Right cardiac atrium (tissue), 5 donors: ENCODE data around the gene SLC35D1. TPM values are rescaled to one million over a fixed set of nuclear protein-coding genes. Genes with fewer than 3 reads are reported as not detected.

Experiments
- ATAC-seq, 2 donors: fragments of 200-7000 bp; cut with Tn5 transposase; one replicate each; pipeline versions ENCODE4 v1.8.0 to v1.9.1; 2020; ENCODE audit warnings: moderate library complexity in 2 of 2, mild to moderate bottlenecking in 1 of 2
- DNase-seq, 3 donors: peaks; one replicate each; pipeline ENCODE4 v3.0.0-alpha.2; 2020
- H3K27ac ChIP-seq: one replicate; pipeline ENCODE4 v1.5.1; 2013; ENCODE audit warnings: mild to moderate bottlenecking, low read length, control low read depth, moderate library complexity
- H3K27me3 ChIP-seq: one replicate; pipeline ENCODE4 v1.6.1; 2013; ENCODE audit not compliant: control insufficient read depth, insufficient read depth
- H3K4me1 ChIP-seq: one replicate; pipeline ENCODE4 v1.6.1; 2013; ENCODE audit warnings: low read length; ENCODE audit not compliant: control insufficient read depth, insufficient read depth
- H3K4me3 ChIP-seq: one replicate; pipeline ENCODE4 v1.5.1; 2013; ENCODE audit warnings: low read length, control low read depth
- H3K9me3 ChIP-seq: one replicate; pipeline ENCODE4 v1.6.1; 2013; ENCODE audit warnings: low read length; ENCODE audit not compliant: control insufficient read depth
- WGBS: extraction: QIAGEN DNeasy Blood & Tissue Kit; methylation state at CpG from one replicate; pipeline ENCODE4 v1.1.7; 2013; 5-methylcytosine and 5-hydroxymethylcytosine counted together
- intact Hi-C, 4 donors: fragments of 100-400 bp; cut with DNase I; formaldehyde crosslinking; loops; one replicate each; pipeline versions ENCODE4 v1.11.0 to v1.14.0; 2022 to 2023
- long read RNA-seq, 4 donors: library from polyadenylated mRNA; unstranded; transcript quantifications; one replicate each; pipeline ENCODE4 v2.0.0, GENCODE V29; 2020 to 2021
- polyA plus RNA-seq: library from polyadenylated mRNA; stranded (reverse); fragments of 200-250 nt; gene quantifications from one replicate; pipeline ENCODE4 v1.2.3, GENCODE V29; 2013
- total RNA-seq, 4 donors: library from RNA; stranded (reverse); fragmentation: NEBNext Ultra II Directional; extraction: Animal tissue kit (Norgen Biotek cat#: 25700); gene quantifications; one replicate each; pipeline ENCODE4 v1.2.1, GENCODE V29; 2021
- donor health status: healthy with polysubstance abuse.
- donor health status: DM: no; HTN: yes; CAD: no.
- donor health status: DM: no; HTN: no; CAD: no.
- donor health status: DM: no; HTN: yes; CAD: no; lungs with severe emphysema.
- donor health status: DM: yes; HTN: yes; CAD: no.

The SLC35D1 gene
- total RNA-seq (1 to 10 TPM; 3.2 to 4.6 (median 4.1) TPM), polyA plus RNA-seq (2.4 TPM)
- long read RNA-seq, donor 1, full-length matches to known transcripts: 2 of 5 reads
- long read RNA-seq, donor 1, partial matches to known transcripts: 0 of 5 reads
- long read RNA-seq, donor 1, other reads (novel, unspliced or antisense): 3 of 5 reads
- long read RNA-seq, donor 2: 0 reads
- long read RNA-seq, donor 3, full-length matches to known transcripts: 3 of 8 reads
- long read RNA-seq, donor 3, partial matches to known transcripts: 2 of 8 reads
- long read RNA-seq, donor 3, other reads (novel, unspliced or antisense): 3 of 8 reads
- long read RNA-seq, donor 4: 0 reads

DNA sequence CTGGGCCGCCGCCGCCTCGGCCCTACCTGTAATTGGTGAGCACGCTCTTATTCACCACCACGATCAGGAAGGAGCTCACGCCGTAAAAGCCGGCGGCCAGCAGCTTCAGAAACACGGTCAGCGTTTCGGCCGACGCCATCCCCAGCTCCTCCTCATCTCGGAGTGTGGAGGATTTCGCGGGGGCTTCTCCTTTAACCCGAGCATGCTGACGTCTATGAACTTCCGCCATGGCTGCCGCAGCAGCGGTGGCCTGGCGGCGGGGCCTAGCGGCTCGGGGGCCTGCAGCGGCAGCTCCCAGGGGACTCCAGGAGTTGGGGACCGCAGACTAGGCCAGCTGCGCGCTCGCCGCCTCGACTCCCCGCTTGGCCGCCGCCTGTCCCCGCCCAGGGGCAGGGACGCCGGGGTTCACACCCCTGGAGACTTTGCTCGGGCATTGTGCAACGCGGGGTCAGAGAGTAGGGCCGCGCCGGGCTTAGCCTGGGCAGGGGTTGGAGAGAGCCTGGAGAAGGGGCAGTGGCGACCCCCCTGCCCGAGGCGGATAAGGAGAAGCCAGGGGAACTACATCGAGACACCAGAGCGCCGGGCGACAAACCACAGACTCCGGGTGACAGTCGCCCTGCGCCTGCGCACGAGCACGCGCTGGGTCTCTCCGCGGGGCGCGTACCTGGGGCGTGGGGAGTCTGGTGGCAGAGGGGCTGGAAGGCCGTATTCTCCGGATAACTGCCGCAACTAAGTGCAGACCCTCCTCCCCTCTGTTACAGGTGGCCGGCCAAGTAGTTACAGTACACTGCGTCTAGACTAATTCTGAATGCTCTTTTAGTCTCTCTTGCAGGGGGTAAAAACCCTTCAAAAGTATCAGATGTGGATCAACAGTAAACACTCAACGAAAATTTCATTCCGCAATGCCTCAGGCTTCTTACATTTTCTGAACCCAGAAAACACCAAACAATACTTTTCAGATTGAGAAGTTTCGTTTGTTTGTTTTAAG, at the start of gene SLC35D1:
SLC35D1 (minus strand) TSS at position 364 of the 988 bp plus-strand sequence; CDS start at position 229, 135 bp downstream.
- no peaks in the 10 kb centered on the region for H3K27me3 ChIP-seq
- peak within 1 kb of the TSS; percentile 95 for H3K27ac ChIP-seq
- no peaks in the 10 kb centered on the region for H3K4me1 ChIP-seq
- ATAC-seq (peak; percentile 93), DNase-seq (peak; percentile 81 to 91 (median 91))
- no peaks in the 10 kb centered on the region for H3K9me3 ChIP-seq
- peak within 1 kb of the TSS; percentile 79 for H3K4me3 ChIP-seq
- intact Hi-C loops: no loop called here
- under 1% methylated on average over 73 of the region's 73 CpGs for WGBS

DNA sequence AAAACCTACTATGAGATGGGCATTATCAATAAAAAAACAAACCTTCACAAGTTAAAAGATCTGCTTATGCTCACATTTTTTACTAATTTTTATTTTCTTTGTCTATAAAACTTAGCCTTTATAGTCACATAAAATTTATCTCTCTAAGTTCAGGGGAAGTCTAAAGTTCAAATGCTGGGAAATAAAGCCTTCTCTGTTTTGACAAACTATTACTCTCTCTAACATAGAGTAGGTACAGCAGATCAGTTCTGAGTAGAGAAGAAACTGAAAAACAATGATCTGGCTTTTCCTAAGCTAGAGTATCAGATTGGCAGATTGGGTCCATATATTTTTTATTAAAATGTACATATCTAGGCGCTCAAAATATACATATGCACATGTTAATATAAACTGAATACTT, 49.6 kb upstream of the SLC35D1 start:
- Histone ChIP-seq H3K4me1 (no peaks in the 10 kb centered on the region), H3K4me3 (no peak overlapping the region), H3K27ac (no peak overlapping the region), H3K27me3 (no peaks in the 10 kb centered on the region), H3K9me3 (no peaks in the 10 kb centered on the region)
- no peak for ATAC-seq
- intact Hi-C loops: no loop called here
- WGBS: 90% methylated on average over 1 of the region's 1 CpG
- no peak for DNase-seq

DNA sequence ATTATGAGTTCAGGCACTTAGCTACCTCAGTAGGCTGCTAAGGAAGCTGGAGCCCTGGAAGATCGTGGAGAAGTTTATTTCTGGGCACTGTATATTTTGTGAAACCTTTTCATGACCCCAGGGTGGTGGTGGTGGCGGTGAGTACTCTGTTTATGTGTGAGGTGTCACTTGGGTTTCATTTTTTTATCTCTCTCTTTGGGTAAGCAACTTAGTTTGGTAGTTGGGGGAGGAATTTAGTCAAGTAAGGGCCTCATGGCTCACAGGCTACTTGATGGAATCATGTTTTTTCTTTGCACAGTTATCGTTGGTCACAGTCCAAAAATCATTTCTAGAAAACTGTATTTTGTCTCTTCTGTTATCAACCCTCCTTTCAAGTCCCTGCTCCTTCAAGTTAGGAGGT, 46.9 kb upstream of the SLC35D1 start:
- ATAC-seq (no peak), DNase-seq (no peak)
- 27% methylated on average over 3 of the region's 3 CpGs for WGBS
- no peaks in the 10 kb centered on the region for H3K9me3 ChIP-seq
- no peak overlapping the region for H3K27ac ChIP-seq
- H3K27me3 ChIP-seq: no peaks in the 10 kb centered on the region
- H3K4me3 ChIP-seq: no peak overlapping the region
- H3K4me1 ChIP-seq: no peaks in the 10 kb centered on the region
- intact Hi-C loops: no loop called here

DNA sequence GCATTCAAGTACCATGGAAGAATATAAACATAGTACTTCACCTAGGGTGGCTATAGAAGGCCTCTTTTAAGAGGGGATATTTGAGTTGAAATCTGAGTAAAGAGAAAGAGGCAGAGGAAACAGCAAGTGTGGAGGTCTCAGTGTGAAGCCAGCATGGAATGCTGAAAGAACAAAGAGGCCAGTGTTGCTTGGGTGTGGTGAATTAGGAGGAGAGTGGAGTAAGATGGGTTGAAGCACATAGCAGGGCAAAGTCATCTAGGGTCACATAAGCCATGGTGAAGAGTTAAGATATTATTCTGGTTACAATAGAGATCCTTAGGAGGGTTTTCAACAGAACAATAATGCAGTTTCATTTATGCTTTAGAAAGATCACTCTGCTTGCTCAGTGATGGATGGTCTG, 43.4 kb upstream of the SLC35D1 start:
- Histone ChIP-seq H3K27me3 (no peaks in the 10 kb centered on the region), H3K4me1 (no peaks in the 10 kb centered on the region), H3K4me3 (no peak overlapping the region), H3K27ac (no peak overlapping the region), H3K9me3 (no peaks in the 10 kb centered on the region)
- ATAC-seq (no peak), DNase-seq (no peak)
- intact Hi-C loops: no loop called here

DNA sequence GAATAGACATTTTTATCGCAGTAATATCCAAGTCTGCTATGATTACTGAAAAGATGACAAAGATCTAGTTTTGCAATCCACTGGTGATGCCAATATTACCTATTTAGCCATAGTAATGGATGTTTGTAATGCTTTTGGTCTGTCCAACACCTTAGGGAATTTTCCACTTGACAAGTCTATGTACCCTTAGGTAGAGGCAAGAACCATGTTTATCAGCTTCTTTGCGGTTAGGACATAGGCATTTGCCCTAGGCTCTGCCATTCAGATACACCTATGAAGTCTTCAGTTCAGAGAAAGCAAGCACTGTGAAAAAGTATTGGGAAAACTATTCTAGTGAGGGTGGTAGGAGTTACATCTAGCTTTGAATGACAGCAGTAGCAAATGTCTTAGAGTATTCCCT, 40.2 kb upstream of the SLC35D1 start:
- DNase-seq (no peak), ATAC-seq (no peak)
- no peaks in the 10 kb centered on the region for H3K27me3 ChIP-seq
- intact Hi-C loops: no loop called here
- H3K4me1 ChIP-seq: no peaks in the 10 kb centered on the region
- no peak overlapping the region for H3K4me3 ChIP-seq
- H3K27ac ChIP-seq: no peak overlapping the region
- WGBS: 88% methylated on average over 2 of the region's 2 CpGs
- H3K9me3 ChIP-seq: no peaks in the 10 kb centered on the region

DNA sequence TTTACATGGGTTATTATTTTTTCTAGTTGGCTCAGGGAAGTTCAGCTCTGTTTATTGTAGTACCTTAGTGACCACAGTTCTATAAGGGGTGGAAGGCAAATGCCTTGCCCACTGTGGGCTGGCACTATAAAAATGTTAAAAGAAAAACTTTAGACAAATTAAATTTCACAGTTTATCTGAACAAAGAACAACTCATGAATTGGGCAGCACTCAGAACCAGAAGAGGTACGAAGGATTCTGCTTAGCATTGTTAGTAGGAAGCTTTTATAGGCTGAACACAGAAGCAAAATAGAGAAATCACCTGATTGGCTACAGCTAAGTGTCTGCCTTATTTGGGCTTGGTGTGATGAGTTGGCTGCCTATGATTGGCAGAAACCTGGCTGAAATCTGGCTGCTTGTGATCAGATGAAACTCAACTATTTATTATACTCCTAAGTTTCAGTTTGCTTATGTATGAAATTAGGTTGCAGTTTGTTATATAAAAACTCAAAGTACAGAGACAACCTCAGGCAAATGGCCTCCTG, 35.8 kb upstream of the SLC35D1 start:
- no peak overlapping the region for H3K4me3 ChIP-seq
- H3K4me1 ChIP-seq: no peaks in the 10 kb centered on the region
- H3K27me3 ChIP-seq: no peaks in the 10 kb centered on the region
- DNase-seq (no peak), ATAC-seq (no peak)
- H3K27ac ChIP-seq: no peak overlapping the region
- H3K9me3 ChIP-seq: no peaks in the 10 kb centered on the region
- 88% methylated on average over 1 of the region's 1 CpG for WGBS
- intact Hi-C loops: no loop called here

DNA sequence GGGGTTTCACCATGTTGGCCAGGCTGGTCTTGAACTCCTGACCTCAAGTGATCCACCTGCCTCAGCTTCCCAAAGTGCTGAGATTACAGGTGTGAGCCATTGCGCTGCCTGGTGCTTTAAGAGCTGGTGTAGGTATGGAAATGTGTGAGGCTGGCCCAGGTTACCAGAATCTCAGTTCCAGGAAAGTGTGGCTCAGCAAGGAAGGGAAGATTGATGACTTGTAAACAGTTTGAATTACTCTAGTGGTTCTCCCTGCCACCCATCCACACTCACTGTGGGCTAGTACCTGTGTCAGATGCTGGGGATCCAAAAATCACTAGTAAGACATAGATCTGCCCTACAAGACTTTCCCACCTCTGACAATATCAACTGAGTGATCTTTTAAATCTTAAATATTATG, 34.5 kb upstream of the SLC35D1 start:
- ATAC-seq: no peak
- 96% methylated on average over 1 of the region's 1 CpG for WGBS
- Histone ChIP-seq H3K27ac (no peak overlapping the region), H3K4me1 (no peaks in the 10 kb centered on the region), H3K4me3 (no peak overlapping the region), H3K9me3 (no peaks in the 10 kb centered on the region), H3K27me3 (no peaks in the 10 kb centered on the region)
- no peak for DNase-seq
- intact Hi-C loops: no loop called here

DNA sequence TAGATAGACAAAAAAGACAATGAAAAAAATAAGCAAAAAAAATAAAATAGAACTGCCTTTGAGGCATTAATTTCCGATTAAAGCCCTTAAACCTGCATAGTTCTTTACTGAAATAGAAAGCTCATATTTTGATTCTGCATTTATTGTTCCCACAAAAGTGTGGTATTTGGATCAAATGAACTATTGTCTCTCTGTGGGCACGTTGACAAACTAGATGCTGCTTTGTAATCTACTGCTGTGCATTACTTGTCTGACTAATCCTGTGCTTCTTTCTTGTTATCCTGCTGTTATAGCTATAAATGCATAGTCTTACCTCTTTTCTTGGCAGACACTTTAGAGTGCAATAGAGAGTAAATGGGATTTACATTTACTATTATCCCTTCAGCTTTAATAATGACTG, 31.4 kb upstream of the SLC35D1 start:
- intact Hi-C loops: no loop called here
- DNase-seq (no peak), ATAC-seq (no peak)
- H3K27ac ChIP-seq: no peak overlapping the region
- no peak overlapping the region for H3K4me3 ChIP-seq
- H3K9me3 ChIP-seq: no peaks in the 10 kb centered on the region
- no peaks in the 10 kb centered on the region for H3K27me3 ChIP-seq
- no peaks in the 10 kb centered on the region for H3K4me1 ChIP-seq
- WGBS: 39% methylated on average over 2 of the region's 2 CpGs

DNA sequence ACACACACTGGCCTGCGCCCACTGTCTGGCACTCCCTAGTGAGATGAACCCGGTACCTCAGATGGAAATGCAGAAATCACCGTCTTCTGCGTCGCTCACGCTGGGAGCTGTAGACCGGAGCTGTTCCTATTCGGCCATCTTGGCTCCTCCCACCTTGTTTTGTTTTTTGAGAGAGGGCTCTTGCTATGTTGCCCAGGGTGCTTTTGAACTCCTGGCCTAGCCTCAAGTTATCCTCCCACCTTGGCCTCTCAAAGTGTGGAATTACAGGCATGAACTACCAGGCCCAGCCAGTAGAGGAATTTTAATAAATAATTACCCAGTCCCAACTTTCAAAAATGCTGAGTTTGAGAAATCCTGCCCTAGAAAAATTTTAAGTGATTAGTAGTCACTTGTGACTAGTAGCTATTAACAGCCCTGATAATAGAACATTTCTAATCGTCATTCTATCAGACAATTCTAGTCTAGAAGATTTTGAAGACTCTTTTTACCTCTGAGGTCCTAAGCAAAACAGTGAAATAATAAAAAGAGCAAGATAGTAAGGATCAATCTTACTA, 30.9 kb upstream of the SLC35D1 start:
- DNase-seq (no peak), ATAC-seq (no peak)
- WGBS: 93% methylated on average over 7 of the region's 9 CpGs
- H3K27me3 ChIP-seq: no peaks in the 10 kb centered on the region
- no peaks in the 10 kb centered on the region for H3K9me3 ChIP-seq
- no peak overlapping the region for H3K27ac ChIP-seq
- no peak overlapping the region for H3K4me3 ChIP-seq
- no peaks in the 10 kb centered on the region for H3K4me1 ChIP-seq
- intact Hi-C loops: no loop called here

DNA sequence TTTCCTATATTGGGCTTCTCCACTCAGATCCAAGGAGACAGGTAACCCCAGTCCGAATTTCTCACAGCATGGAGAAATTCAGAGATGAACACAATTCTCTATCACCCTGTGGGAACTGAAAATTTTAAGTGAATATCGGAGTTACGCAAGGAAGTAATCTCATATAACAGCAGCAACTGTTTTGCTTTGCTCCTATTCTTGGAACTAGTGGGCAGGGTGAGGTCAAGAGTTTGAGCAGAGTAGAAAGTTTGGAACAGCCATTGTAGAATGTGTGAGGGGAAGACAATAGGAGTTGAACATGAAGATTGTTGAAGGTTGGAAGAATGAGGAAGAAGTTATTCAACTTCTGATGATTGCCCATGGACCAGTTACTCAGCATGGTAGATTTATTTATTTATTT, 24.3 kb upstream of the SLC35D1 start:
- DNase-seq (no peak), ATAC-seq (no peak)
- Histone ChIP-seq H3K9me3 (no peaks in the 10 kb centered on the region), H3K4me1 (no peaks in the 10 kb centered on the region), H3K4me3 (no peak overlapping the region), H3K27ac (no peak overlapping the region), H3K27me3 (no peaks in the 10 kb centered on the region)
- intact Hi-C loops: no loop called here
- WGBS: 90% methylated on average over 3 of the region's 3 CpGs

DNA sequence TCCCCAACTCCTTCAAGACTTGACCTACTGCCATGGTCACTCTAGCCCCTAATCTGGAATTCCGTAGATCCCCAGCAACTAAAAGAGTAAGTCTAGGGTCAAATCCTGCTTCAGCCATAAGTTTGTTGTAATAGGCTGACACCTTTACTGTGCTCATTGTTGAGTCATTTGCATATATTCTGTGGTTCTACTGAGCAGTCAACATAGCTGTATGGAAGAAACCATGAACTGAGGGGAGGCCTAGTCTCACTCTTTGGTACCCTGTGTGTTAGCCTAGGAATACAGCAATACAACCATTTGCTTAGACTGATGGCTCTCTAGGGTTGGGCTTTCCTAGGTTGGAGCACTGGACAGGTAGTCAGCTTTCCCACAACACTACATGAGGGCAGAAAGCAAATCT, 23.6 kb upstream of the SLC35D1 start:
- Histone ChIP-seq H3K27ac (no peak overlapping the region), H3K27me3 (no peaks in the 10 kb centered on the region), H3K9me3 (no peaks in the 10 kb centered on the region), H3K4me1 (no peaks in the 10 kb centered on the region), H3K4me3 (no peak overlapping the region)
- no peak for ATAC-seq
- intact Hi-C loops: no loop called here
- 98% methylated on average over 1 of the region's 1 CpG for WGBS
- DNase-seq: no peak
